ENCODE measurements around the gene ACYP2. TPM values are rescaled to one million over a fixed set of nuclear protein-coding genes. Genes with fewer than 3 reads are reported as not detected.

ACYP2 gene
- total and polyA plus RNA-seq, 2 donors (not counting 1 experiment from before 2014, with no cell fraction given), result 14.0 to 17.2 TPM

GRCh38 chr2:54166121-54166773 is 50.8 kb downstream of the ACYP2 start:
- Histone ChIP-seq H3K9ac (ENCODE audit: low read length) (no peak overlapping the region), H3K79me2 (ENCODE audit: control insufficient read depth, insufficient read depth, low read length) (no peaks in the 10 kb centered on the region), H3K27me3 (replicated peaks in 1 of 4; ENCODE audit: control extremely low read depth in 1 of 4, control insufficient read depth in 3 of 4, insufficient read depth in 4 of 4, low read length in 3 of 4) (no peaks in the 10 kb centered on the region), H3K4me2 (replicated peaks; ENCODE audit: low read depth, low read length, poor library complexity, severe bottlenecking) (no peak overlapping the region), H4K20me1 (ENCODE audit: control insufficient read depth, insufficient read depth, low read length, poor library complexity, severe bottlenecking) (no peaks in the 10 kb centered on the region), H2AFZ (ENCODE audit: insufficient read depth, low read depth, low read length, poor library complexity, severe bottlenecking) (no peak overlapping the region), H3K4me1 (ENCODE audit: control insufficient read depth in 2 of 2, insufficient read depth in 2 of 2, low read length in 2 of 2) (no peaks in the 10 kb centered on the region), H3K4me3 (ENCODE audit: control extremely low read depth in 1 of 5, extremely low read depth in 1 of 5, insufficient read depth in 1 of 5, low read depth in 2 of 5, low read length in 4 of 5) (no peak overlapping the region), H3K36me3 (replicated peaks in 1 of 2; ENCODE audit: control extremely low read depth in 1 of 2, control insufficient read depth in 1 of 2, extremely low read depth in 1 of 2, insufficient read depth in 2 of 2, low read length in 1 of 2) (no peaks in the 10 kb centered on the region), H3K27ac (ENCODE audit: low read length in 2 of 2) (no peak overlapping the region), H3K9me3 (ENCODE audit: control extremely low read depth in 1 of 3, control insufficient read depth in 2 of 3, insufficient read depth in 1 of 3, low read length in 2 of 3) (no peaks in the 10 kb centered on the region)
- H3K27me3 Mint-ChIP-seq, result no peaks in the 10 kb centered on the region
- ChIA-PET POLR2A (no interaction called here), CTCF (no interaction called here)
- TF ChIP-seq EZH2 (IDR thresholded peaks at IDR 0.05; ENCODE audit: borderline replicate concordance, insufficient read depth, low read depth, low read length, poor library complexity, severe bottlenecking) (no peak), CTCF (IDR thresholded peaks at IDR 0.05) (no peak)
- H3K4me1 Mint-ChIP-seq, result no peaks in the 10 kb centered on the region
- H3K9me3 Mint-ChIP-seq (ENCODE audit: insufficient read depth), result no peaks in the 10 kb centered on the region
- ATAC-seq (ENCODE audit: low read depth) (no peak), DNase-seq (no peak)
- 100% methylated on average over 3 of the region's 3 CpGs for WGBS (ENCODE audit: insufficient coverage)
- no peak overlapping the region for H3K27ac Mint-ChIP-seq
- intact Hi-C loops (cut with micrococcal nuclease), result no loop called here
- H3K4me3 Mint-ChIP-seq, result no peak overlapping the region

- H3K27me3 Mint-ChIP-seq, result no peaks in the 10 kb centered on the region
- intact Hi-C loops (cut with micrococcal nuclease), result no loop called here
- no peak overlapping the region for H3K9ac ChIP-seq (ENCODE audit: low read length)
- ChIA-PET CTCF (no interaction called here), POLR2A (no interaction called here)
- H3K4me3 Mint-ChIP-seq, result no peak overlapping the region
- no peak overlapping the region for H3K4me3 ChIP-seq (ENCODE audit: control extremely low read depth in 1 of 5, extremely low read depth in 1 of 5, insufficient read depth in 1 of 5, low read depth in 2 of 5, low read length in 4 of 5)
- H3K27ac Mint-ChIP-seq, result no peak overlapping the region
- no peaks in the 10 kb centered on the region for H3K27me3 ChIP-seq (replicated peaks in 1 of 4; ENCODE audit: control extremely low read depth in 1 of 4, control insufficient read depth in 3 of 4, insufficient read depth in 4 of 4, low read length in 3 of 4)
- no peak for ATAC-seq (ENCODE audit: low read depth)
- H3K9me3 Mint-ChIP-seq (ENCODE audit: insufficient read depth), result no peaks in the 10 kb centered on the region
- H3K79me2 ChIP-seq (ENCODE audit: control insufficient read depth, insufficient read depth, low read length), result no peaks in the 10 kb centered on the region
- no peak overlapping the region for H3K27ac ChIP-seq (ENCODE audit: low read length in 2 of 2)
- H3K36me3 ChIP-seq (replicated peaks in 1 of 2; ENCODE audit: control extremely low read depth in 1 of 2, control insufficient read depth in 1 of 2, extremely low read depth in 1 of 2, insufficient read depth in 2 of 2, low read length in 1 of 2), result no peaks in the 10 kb centered on the region
- no peak overlapping the region for H2AFZ ChIP-seq (ENCODE audit: insufficient read depth, low read depth, low read length, poor library complexity, severe bottlenecking)
- H4K20me1 ChIP-seq (ENCODE audit: control insufficient read depth, insufficient read depth, low read length, poor library complexity, severe bottlenecking), result no peaks in the 10 kb centered on the region
- H3K4me2 ChIP-seq (replicated peaks; ENCODE audit: low read depth, low read length, poor library complexity, severe bottlenecking), result no peak overlapping the region
- H3K4me1 ChIP-seq (ENCODE audit: control insufficient read depth in 2 of 2, insufficient read depth in 2 of 2, low read length in 2 of 2), result no peaks in the 10 kb centered on the region
- no peak for DNase-seq
- no peaks in the 10 kb centered on the region for H3K4me1 Mint-ChIP-seq
- TF ChIP-seq CTCF (IDR thresholded peaks at IDR 0.05), result no peak
- TF ChIP-seq EZH2 (IDR thresholded peaks at IDR 0.05; ENCODE audit: borderline replicate concordance, insufficient read depth, low read depth, low read length, poor library complexity, severe bottlenecking), result no peak
- no CpG with 5 or more reads among the region's 2 CpGs for WGBS (ENCODE audit: insufficient coverage)
- no peaks in the 10 kb centered on the region for H3K9me3 ChIP-seq (ENCODE audit: control extremely low read depth in 1 of 3, control insufficient read depth in 2 of 3, insufficient read depth in 1 of 3, low read length in 2 of 3)
These were observed 61.2 kb downstream of the ACYP2 start for GRCh38 chr2:54176577-54176976.
